WERI-Rb-1 (cell line): ENCODE results near the gene ASB1.
A peak's percentile ranks its signal among the peaks of the same experiment; 100 is the strongest.

Experiments
- DNase-seq: peaks from one replicate; pipeline ENCODE4 v3.0.0-alpha.2; 2020
- H3K27ac ChIP-seq: fragments of 250-450 bp; sonication (Bioruptor Pico); 2 replicates; pipeline ENCODE4 v1.5.1; 2020; ENCODE audit warnings: mild to moderate bottlenecking, moderate library complexity
- H3K27me3 ChIP-seq: fragments of 250-450 bp; sonication (Bioruptor Pico); 2 replicates; pipeline ENCODE4 v1.5.1; 2021; ENCODE audit warnings: mild to moderate bottlenecking, low read depth, moderate library complexity; ENCODE audit not compliant: insufficient read depth, severe bottlenecking
- H3K36me3 ChIP-seq: fragments of 250-450 bp; sonication (Bioruptor Pico); 2 replicates; pipeline ENCODE4 v1.5.1; 2020; ENCODE audit warnings: mild to moderate bottlenecking, moderate library complexity
- H3K4me3 ChIP-seq: 2 replicates; pipeline ENCODE4 v1.5.1; 2011; ENCODE audit warnings: low read depth, mild to moderate bottlenecking, control low read depth, low read length
- H3K9me3 ChIP-seq: fragments of 250-450 bp; sonication (Bioruptor Pico); 2 replicates; pipeline ENCODE4 v1.5.1; 2021; ENCODE audit warnings: mild to moderate bottlenecking, moderate library complexity; ENCODE audit not compliant: severe bottlenecking
- CTCF ChIP-seq: IDR thresholded peaks from 2 replicates; pipeline ENCODE4 v1.5.1; 2011; ENCODE audit warnings: low read depth, mild to moderate bottlenecking, control low read depth, inconsistent platforms, low read length

The ASB1 gene

GRCh38 chr2:238423561-238424312 is 3.0 kb upstream of the ASB1 start:
- no peak overlapping the region for H3K27ac ChIP-seq
- no peak for DNase-seq
- H3K4me3 ChIP-seq: no peak overlapping the region
- no peaks in the 10 kb centered on the region for H3K9me3 ChIP-seq
- no peak for TF ChIP-seq CTCF
- H3K27me3 ChIP-seq: no peaks in the 10 kb centered on the region
- H3K36me3 ChIP-seq: 0 out of 2 replicates have a peak, but pooled peaks cover under 1% of the 10 kb centered on the region

GRCh38 chr2:238424313-238424700 is 2.4 kb upstream of the ASB1 start:
- DNase-seq: no peak
- Histone ChIP-seq H3K36me3 (peaks cover 6% of the 10 kb centered on the region; the same call in 1 of the 2 replicates), H3K4me3 (no peak overlapping the region), H3K27me3 (no peaks in the 10 kb centered on the region), H3K9me3 (no peaks in the 10 kb centered on the region), H3K27ac (no peak overlapping the region)
- TF ChIP-seq CTCF: no peak

- peak overlapping the region; percentile 93 for H3K4me3 ChIP-seq
- TF ChIP-seq CTCF: no peak
- no peak for DNase-seq
- H3K27me3 ChIP-seq: no peaks in the 10 kb centered on the region
- H3K27ac ChIP-seq: no peak overlapping the region
- no peaks in the 10 kb centered on the region for H3K9me3 ChIP-seq
- H3K36me3 ChIP-seq: peaks cover 13% of the 10 kb centered on the region
Measured at GRCh38 chr2:238425505-238425978, 1.2 kb upstream of the ASB1 start.

GRCh38 chr2:238425979-238426567 is 654 bp upstream of the ASB1 start:
- H3K27me3 ChIP-seq: no peaks in the 10 kb centered on the region
- peak; percentile 64 for DNase-seq

GRCh38 chr2:238427435-238428162 is 872 bp downstream of the ASB1 start:
- Histone ChIP-seq H3K9me3 (no peaks in the 10 kb centered on the region), H3K4me3 (peak overlapping the region; percentile 93), H3K27me3 (no peaks in the 10 kb centered on the region), H3K27ac (peak overlapping the region; percentile 91), H3K36me3 (peaks cover 14% of the 10 kb centered on the region)
- no peak for TF ChIP-seq CTCF
- no peak for DNase-seq

More at GRCh38 chr2:238425979-238426567, 654 bp upstream of the ASB1 start:
- Histone ChIP-seq H3K36me3 (peaks cover 14% of the 10 kb centered on the region), H3K27ac (peak overlapping the region; percentile 91), H3K4me3 (peak overlapping the region; percentile 93), H3K9me3 (no peaks in the 10 kb centered on the region)
- TF ChIP-seq CTCF: no peak
